ENCODE results near the gene DIP2C. TPM values are rescaled to one million over a fixed set of nuclear protein-coding genes. Genes with fewer than 3 reads are reported as not detected.

DIP2C gene
- polyA plus RNA-seq, 1 of the 3 experiments (the other 2 are of a cell fraction) = 8.7 TPM

DNA sequence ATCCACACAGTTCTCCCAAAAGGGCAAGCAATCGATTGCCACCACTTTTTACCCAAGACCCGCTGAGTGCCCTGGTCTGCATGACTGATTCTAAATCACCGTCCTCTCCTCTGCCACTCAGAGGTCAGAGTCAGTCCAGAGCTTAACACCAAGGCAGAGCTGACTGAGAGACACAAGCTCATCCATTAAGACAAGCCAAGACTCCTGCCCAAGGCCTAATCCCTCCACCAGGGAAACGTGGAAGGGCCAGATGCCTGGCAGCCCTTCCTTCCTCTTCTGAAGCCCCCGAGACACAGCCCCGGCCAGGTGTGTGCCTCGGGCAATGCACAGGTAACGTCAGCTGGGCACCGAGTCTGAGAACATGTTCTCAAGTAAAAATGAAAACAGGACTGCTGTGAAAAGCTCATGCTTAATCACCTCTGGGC is 51.7 kb downstream of the DIP2C start:
- POLR2A ChIA-PET = no interaction called here
- H3K79me2 ChIP-seq (ENCODE audit: insufficient read depth) = peaks cover 84% of the 10 kb centered on the region

DNA sequence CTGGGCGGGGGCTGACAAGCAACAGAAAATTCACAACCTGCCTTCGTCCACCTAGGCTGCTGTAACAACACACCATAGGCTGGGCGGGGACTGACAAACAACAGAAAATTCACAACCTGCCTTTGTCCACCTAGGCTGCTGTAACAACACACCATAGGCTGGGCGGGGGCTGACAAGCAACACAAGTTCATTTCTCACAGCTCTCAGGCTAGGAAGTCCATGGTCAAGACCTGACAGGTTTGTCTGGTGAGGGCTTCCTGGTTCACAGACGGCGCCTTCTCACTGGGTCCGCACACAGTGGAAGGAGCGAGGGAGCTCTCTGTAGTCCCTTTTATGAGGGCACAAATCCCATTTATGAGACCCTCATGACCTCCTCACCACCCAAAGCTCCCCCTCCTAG is 52.2 kb downstream of the DIP2C start:
- Histone ChIP-seq H4K20me1 (ENCODE audit: insufficient read depth) (peaks cover 86% of the 10 kb centered on the region), H3K4me2 (no peak overlapping the region), H3K4me1 (ENCODE audit: control insufficient read depth in 1 of 2, insufficient read depth in 2 of 2, low read depth in 1 of 2, low read length in 1 of 2) (peaks cover 0 to 13% of the 10 kb centered on the region in 2 experiments; a peak in 2 of 4 replicates), H3K9me2 (no peaks in the 10 kb centered on the region), H3K9me3 (no peaks in the 10 kb centered on the region), H3K4me3 (ENCODE audit: low read depth in 2 of 2, low read length in 1 of 2) (no peak overlapping the region), H3K27ac (ENCODE audit: low read depth in 2 of 2, low read length in 1 of 2) (no peak overlapping the region), H2AFZ (ENCODE audit: low read depth) (no peak overlapping the region), H3K27me3 (ENCODE audit: insufficient read depth) (no peaks in the 10 kb centered on the region), H3K36me3 (replicated peaks in 1 of 2; ENCODE audit: control insufficient read depth in 1 of 2, insufficient read depth in 2 of 2, low read length in 1 of 2) (no peaks in the 10 kb centered on the region), H3F3A (replicated peaks; ENCODE audit: insufficient read depth) (no peaks in the 10 kb centered on the region), H3K79me2 (ENCODE audit: insufficient read depth) (peaks cover 78% of the 10 kb centered on the region), H3K9ac (no peak overlapping the region)
- DNase-seq = no peak
- ChIA-PET CTCF (interaction anchor here (1.1 kb wide), 1 partner anchor 126 kb away, joined by 4 read pairs; no protein-coding TSS in a partner anchor), POLR2A (no interaction called here)
- WGBS (ENCODE audit: low lambda C conversion rate) = 97% methylated on average over 7 of the region's 8 CpGs
- TF ChIP-seq RXRA (IDR thresholded peaks at IDR 0.05; ENCODE audit: borderline replicate concordance, low read depth) (no peak), RFX5 (IDR thresholded peaks at IDR 0.05; ENCODE audit: low read length) (no peak), SIN3A (IDR thresholded peaks at IDR 0.05; ENCODE audit: borderline replicate concordance, low read depth, low read length) (no peak), MXI1 (IDR thresholded peaks at IDR 0.05; ENCODE audit: low read depth, low read length) (no peak), CHD2 (IDR thresholded peaks at IDR 0.05; ENCODE audit: low read length, partially characterized antibody) (no peak), RCOR1 (IDR thresholded peaks at IDR 0.05; ENCODE audit: low read length) (no peak), NRF1 (IDR thresholded peaks at IDR 0.05; ENCODE audit: low read depth, low read length) (no peak)
- TF ChIP-seq, protein P1, sequence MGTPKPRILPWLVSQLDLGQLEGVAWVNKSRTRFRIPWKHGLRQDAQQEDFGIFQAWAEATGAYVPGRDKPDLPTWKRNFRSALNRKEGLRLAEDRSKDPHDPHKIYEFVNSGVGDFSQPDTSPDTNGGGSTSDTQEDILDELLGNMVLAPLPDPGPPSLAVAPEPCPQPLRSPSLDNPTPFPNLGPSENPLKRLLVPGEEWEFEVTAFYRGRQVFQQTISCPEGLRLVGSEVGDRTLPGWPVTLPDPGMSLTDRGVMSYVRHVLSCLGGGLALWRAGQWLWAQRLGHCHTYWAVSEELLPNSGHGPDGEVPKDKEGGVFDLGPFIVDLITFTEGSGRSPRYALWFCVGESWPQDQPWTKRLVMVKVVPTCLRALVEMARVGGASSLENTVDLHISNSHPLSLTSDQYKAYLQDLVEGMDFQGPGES (IDR thresholded peaks at IDR 0.05; ENCODE audit: low read depth, low read length) = no peak
- TF ChIP-seq, protein P2, sequence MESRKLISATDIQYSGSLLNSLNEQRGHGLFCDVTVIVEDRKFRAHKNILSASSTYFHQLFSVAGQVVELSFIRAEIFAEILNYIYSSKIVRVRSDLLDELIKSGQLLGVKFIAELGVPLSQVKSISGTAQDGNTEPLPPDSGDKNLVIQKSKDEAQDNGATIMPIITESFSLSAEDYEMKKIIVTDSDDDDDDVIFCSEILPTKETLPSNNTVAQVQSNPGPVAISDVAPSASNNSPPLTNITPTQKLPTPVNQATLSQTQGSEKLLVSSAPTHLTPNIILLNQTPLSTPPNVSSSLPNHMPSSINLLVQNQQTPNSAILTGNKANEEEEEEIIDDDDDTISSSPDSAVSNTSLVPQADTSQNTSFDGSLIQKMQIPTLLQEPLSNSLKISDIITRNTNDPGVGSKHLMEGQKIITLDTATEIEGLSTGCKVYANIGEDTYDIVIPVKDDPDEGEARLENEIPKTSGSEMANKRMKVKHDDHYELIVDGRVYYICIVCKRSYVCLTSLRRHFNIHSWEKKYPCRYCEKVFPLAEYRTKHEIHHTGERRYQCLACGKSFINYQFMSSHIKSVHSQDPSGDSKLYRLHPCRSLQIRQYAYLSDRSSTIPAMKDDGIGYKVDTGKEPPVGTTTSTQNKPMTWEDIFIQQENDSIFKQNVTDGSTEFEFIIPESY (IDR thresholded peaks at IDR 0.05; ENCODE audit: borderline replicate concordance, low read depth) = no peak
- TF ChIP-seq, protein P3, sequence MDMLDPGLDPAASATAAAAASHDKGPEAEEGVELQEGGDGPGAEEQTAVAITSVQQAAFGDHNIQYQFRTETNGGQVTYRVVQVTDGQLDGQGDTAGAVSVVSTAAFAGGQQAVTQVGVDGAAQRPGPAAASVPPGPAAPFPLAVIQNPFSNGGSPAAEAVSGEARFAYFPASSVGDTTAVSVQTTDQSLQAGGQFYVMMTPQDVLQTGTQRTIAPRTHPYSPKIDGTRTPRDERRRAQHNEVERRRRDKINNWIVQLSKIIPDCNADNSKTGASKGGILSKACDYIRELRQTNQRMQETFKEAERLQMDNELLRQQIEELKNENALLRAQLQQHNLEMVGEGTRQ (IDR thresholded peaks at IDR 0.05; ENCODE audit: borderline replicate concordance, low read depth, low read length) = no peak

More for the DNA sequence above, 51.7 kb downstream of the DIP2C start:
- Histone ChIP-seq H4K20me1 (ENCODE audit: insufficient read depth) (peaks cover 91% of the 10 kb centered on the region), H3K4me1 (ENCODE audit: control insufficient read depth in 1 of 2, insufficient read depth in 2 of 2, low read depth in 1 of 2, low read length in 1 of 2) (peaks cover 0 to 13% of the 10 kb centered on the region in 2 experiments; a peak in 2 of 4 replicates), H2AFZ (ENCODE audit: low read depth) (no peak overlapping the region), H3K4me3 (ENCODE audit: low read depth in 2 of 2, low read length in 1 of 2) (no peak overlapping the region), H3K27me3 (ENCODE audit: insufficient read depth) (no peaks in the 10 kb centered on the region), H3K9me3 (no peaks in the 10 kb centered on the region), H3K9ac (no peak overlapping the region), H3K9me2 (no peaks in the 10 kb centered on the region), H3K4me2 (no peak overlapping the region), H3F3A (replicated peaks; ENCODE audit: insufficient read depth) (no peaks in the 10 kb centered on the region), H3K36me3 (replicated peaks in 1 of 2; ENCODE audit: control insufficient read depth in 1 of 2, insufficient read depth in 2 of 2, low read length in 1 of 2) (no peaks in the 10 kb centered on the region), H3K27ac (ENCODE audit: low read depth in 2 of 2, low read length in 1 of 2) (no peak overlapping the region)
- TF ChIP-seq MXI1 (IDR thresholded peaks at IDR 0.05; ENCODE audit: low read depth, low read length) (no peak), YY1 (IDR thresholded peaks at IDR 0.05; ENCODE audit: low read depth) (no peak), FOSL2 (IDR thresholded peaks at IDR 0.05; ENCODE audit: borderline replicate concordance, low read depth) (no peak), RXRA (IDR thresholded peaks at IDR 0.05; ENCODE audit: borderline replicate concordance, low read depth) (no peak), TCF12 (IDR thresholded peaks at IDR 0.05) (no peak), SIN3A (IDR thresholded peaks at IDR 0.05; ENCODE audit: borderline replicate concordance, low read depth, low read length) (no peak), NRF1 (IDR thresholded peaks at IDR 0.05; ENCODE audit: low read depth, low read length) (no peak)
- TF ChIP-seq, protein P4, sequence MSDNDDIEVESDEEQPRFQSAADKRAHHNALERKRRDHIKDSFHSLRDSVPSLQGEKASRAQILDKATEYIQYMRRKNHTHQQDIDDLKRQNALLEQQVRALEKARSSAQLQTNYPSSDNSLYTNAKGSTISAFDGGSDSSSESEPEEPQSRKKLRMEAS (IDR thresholded peaks at IDR 0.05; ENCODE audit: low read depth) = no peak
- TF ChIP-seq, protein P5, sequence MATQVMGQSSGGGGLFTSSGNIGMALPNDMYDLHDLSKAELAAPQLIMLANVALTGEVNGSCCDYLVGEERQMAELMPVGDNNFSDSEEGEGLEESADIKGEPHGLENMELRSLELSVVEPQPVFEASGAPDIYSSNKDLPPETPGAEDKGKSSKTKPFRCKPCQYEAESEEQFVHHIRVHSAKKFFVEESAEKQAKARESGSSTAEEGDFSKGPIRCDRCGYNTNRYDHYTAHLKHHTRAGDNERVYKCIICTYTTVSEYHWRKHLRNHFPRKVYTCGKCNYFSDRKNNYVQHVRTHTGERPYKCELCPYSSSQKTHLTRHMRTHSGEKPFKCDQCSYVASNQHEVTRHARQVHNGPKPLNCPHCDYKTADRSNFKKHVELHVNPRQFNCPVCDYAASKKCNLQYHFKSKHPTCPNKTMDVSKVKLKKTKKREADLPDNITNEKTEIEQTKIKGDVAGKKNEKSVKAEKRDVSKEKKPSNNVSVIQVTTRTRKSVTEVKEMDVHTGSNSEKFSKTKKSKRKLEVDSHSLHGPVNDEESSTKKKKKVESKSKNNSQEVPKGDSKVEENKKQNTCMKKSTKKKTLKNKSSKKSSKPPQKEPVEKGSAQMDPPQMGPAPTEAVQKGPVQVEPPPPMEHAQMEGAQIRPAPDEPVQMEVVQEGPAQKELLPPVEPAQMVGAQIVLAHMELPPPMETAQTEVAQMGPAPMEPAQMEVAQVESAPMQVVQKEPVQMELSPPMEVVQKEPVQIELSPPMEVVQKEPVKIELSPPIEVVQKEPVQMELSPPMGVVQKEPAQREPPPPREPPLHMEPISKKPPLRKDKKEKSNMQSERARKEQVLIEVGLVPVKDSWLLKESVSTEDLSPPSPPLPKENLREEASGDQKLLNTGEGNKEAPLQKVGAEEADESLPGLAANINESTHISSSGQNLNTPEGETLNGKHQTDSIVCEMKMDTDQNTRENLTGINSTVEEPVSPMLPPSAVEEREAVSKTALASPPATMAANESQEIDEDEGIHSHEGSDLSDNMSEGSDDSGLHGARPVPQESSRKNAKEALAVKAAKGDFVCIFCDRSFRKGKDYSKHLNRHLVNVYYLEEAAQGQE (IDR thresholded peaks at IDR 0.05; ENCODE audit: low read depth, low read length) = no peak
- TF ChIP-seq, protein P6, sequence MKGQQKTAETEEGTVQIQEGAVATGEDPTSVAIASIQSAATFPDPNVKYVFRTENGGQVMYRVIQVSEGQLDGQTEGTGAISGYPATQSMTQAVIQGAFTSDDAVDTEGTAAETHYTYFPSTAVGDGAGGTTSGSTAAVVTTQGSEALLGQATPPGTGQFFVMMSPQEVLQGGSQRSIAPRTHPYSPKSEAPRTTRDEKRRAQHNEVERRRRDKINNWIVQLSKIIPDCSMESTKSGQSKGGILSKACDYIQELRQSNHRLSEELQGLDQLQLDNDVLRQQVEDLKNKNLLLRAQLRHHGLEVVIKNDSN (IDR thresholded peaks at IDR 0.05; ENCODE audit: borderline replicate concordance, low read depth) = no peak
- CTCF ChIA-PET = interaction anchor here (1.1 kb wide), 1 partner anchor 126 kb away, joined by 4 read pairs; no protein-coding TSS in a partner anchor
- WGBS (ENCODE audit: low lambda C conversion rate) = 97% methylated on average over 9 of the region's 9 CpGs
- DNase-seq = no peak
